Breast epithelium (tissue), 4 donors: ENCODE results near the gene TMEM9. TPM values are rescaled to one million over a fixed set of nuclear protein-coding genes. Genes with fewer than 3 reads are reported as not detected.

ENCODE experiments used
- DNase-seq, 2 donors: peaks; one replicate each; pipeline ENCODE4 v3.0.0-alpha.2; 2019; ENCODE audit warnings: low spot score in 2 of 2
- H3K27ac ChIP-seq, 2 donors: fragments of 200-600 bp; sonication (generic) in 1 of 2; one replicate each; pipeline ENCODE4 v1.5.1; 2016 to 2019; ENCODE audit warnings: mild to moderate bottlenecking in 1 of 2
- H3K27me3 ChIP-seq, 2 donors: fragments of 200-600 bp; sonication (generic) in 1 of 2; one replicate each; pipeline versions ENCODE4 v1.5.1 to v1.6.0; 2017 to 2019; ENCODE audit warnings: control low read depth in 1 of 2, mild to moderate bottlenecking in 1 of 2
- H3K36me3 ChIP-seq: fragments of 200-600 bp; one replicate; pipeline ENCODE4 v1.5.1; 2019
- H3K4me1 ChIP-seq, 2 donors: fragments of 200-600 bp; sonication (generic); one replicate each; pipeline ENCODE4 v1.5.1; 2016 to 2019; ENCODE audit warnings: control low read depth in 1 of 2
- H3K4me3 ChIP-seq, 3 donors: fragments of 200-600 bp; sonication (generic); 1 replicate in 2 of 3; 2 replicates in 1 of 3; pipeline ENCODE4 v1.5.1; 2016 to 2019; ENCODE audit warnings: mild to moderate bottlenecking in 3 of 3, moderate library complexity in 2 of 3
- H3K9me3 ChIP-seq, 2 donors: fragments of 200-600 bp; sonication (generic) in 1 of 2; one replicate each; pipeline ENCODE4 v1.5.1; 2016 to 2019; ENCODE audit warnings: control low read depth in 1 of 2
- POLR2A ChIP-seq: fragments of 450-650 bp; IDR thresholded peaks from one replicate; pipeline ENCODE4 v1.6.1; 2016; ENCODE audit warnings: antibody characterized with exemption, mild to moderate bottlenecking, moderate library complexity
- POLR2AphosphoS5 ChIP-seq, 3 donors: sonication (generic); formaldehyde crosslinking; IDR thresholded peaks; one replicate each; pipeline ENCODE4 v1.6.1; 2017; ENCODE audit warnings: antibody characterized with exemption in 3 of 3
- intact Hi-C: fragments of 100-400 bp; cut with DNase I; formaldehyde crosslinking; loops from one replicate; pipeline ENCODE4 v1.15.1; 2023; ENCODE audit warnings: low total_unique reads
- total RNA-seq, 3 donors: library from RNA; depleted of rRNA; stranded (reverse); fragments of >200 nt; gene quantifications; one replicate each; pipeline ENCODE4 v1.1.0, GENCODE V29; 2016
- TF ChIP-seq, protein P1 (sequence below), 3 donors: fragments of 450-650 bp; IDR thresholded peaks; one replicate each; pipeline ENCODE4 v1.5.1; 2016 to 2017; ENCODE audit warnings: antibody characterized with exemption in 3 of 3, mild to moderate bottlenecking in 3 of 3, moderate library complexity in 3 of 3

Gene TMEM9
- total RNA-seq, 3 donors from 2014 or later, result 48.3 to 104 (median 99.8) TPM

DNA sequence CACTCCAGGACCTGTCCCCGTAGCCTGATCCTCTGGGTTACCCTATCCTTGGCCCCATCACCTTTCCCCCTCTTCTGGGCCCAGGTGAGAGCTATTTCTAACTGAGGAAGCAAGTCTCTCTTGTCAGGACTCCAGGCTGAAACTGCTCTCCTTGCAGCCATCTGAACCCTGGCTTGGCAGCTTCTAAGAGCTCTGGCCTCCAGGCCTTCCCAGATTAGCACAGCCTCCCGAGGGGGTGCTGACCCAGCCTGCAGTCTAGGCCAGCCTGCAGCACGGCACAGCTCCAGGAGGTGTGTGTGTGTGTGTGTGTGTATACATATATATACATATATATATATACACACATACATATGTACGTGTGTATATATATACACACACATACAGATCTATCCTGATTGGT, 59.4 kb downstream of the TMEM9 start:
- Histone ChIP-seq H3K9me3 (no peaks in the 10 kb centered on the region), H3K27me3 (no peaks in the 10 kb centered on the region), H3K36me3 (no peaks in the 10 kb centered on the region), H3K4me3 (no peak overlapping the region), H3K27ac (no peak overlapping the region), H3K4me1 (no peaks in the 10 kb centered on the region)
- TF ChIP-seq POLR2A (no peak), POLR2AphosphoS5 (IDR thresholded peaks at IDR 0.05) (no peak)
- TF ChIP-seq, protein P1, sequence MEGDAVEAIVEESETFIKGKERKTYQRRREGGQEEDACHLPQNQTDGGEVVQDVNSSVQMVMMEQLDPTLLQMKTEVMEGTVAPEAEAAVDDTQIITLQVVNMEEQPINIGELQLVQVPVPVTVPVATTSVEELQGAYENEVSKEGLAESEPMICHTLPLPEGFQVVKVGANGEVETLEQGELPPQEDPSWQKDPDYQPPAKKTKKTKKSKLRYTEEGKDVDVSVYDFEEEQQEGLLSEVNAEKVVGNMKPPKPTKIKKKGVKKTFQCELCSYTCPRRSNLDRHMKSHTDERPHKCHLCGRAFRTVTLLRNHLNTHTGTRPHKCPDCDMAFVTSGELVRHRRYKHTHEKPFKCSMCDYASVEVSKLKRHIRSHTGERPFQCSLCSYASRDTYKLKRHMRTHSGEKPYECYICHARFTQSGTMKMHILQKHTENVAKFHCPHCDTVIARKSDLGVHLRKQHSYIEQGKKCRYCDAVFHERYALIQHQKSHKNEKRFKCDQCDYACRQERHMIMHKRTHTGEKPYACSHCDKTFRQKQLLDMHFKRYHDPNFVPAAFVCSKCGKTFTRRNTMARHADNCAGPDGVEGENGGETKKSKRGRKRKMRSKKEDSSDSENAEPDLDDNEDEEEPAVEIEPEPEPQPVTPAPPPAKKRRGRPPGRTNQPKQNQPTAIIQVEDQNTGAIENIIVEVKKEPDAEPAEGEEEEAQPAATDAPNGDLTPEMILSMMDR (IDR thresholded peaks at IDR 0.05), result no peak
- DNase-seq, result no peak
- intact Hi-C loops, result no loop called here

DNA sequence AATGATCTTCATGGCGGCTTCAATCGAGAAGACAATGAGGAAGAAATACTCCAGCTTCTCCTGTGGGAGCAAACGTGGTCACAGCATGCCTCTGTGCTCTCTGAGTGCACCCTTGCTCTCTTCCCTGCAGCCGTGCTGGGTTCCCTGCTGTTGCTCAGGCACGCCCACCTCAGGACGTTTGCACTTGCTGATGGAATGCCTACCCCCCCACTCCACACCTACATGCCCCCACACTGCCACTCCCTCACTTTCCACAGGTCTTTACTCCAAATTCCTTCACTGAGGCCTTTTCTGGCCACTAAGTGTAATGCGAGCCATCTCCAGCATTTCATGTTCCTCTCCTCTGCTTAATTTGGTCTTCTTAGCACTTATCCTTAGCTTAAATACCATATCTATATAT, 60.3 kb downstream of the TMEM9 start:
- intact Hi-C loops, result no loop called here
- H3K4me3 ChIP-seq, result no peak overlapping the region
- DNase-seq, result no peak
- H3K27ac ChIP-seq, result no peak overlapping the region
- H3K9me3 ChIP-seq, result no peaks in the 10 kb centered on the region
- TF ChIP-seq, protein P1 (IDR thresholded peaks at IDR 0.05), result no peak
- TF ChIP-seq POLR2AphosphoS5 (IDR thresholded peaks at IDR 0.05) (no peak), POLR2A (no peak)
- no peaks in the 10 kb centered on the region for H3K4me1 ChIP-seq
- no peaks in the 10 kb centered on the region for H3K36me3 ChIP-seq
- H3K27me3 ChIP-seq, result no peaks in the 10 kb centered on the region

DNA sequence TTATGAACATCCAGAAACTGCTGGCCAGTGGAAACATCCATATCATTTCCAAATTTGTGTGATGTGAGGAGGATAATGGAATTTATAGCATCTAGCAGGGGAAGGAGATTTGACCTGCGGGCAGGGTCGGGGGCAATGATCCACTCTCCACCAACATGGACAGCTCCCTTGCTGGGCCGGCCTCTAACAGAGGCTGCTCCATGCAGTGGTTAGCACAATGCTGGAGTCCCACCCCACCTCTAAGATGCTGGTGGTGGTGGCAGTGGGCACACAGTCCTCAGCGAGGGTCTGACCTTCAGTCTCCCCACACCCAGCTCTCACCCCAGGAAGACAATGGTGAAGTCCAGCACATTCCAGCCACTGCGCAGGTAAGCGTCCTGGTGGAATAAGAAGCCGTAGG, 60.7 kb downstream of the TMEM9 start:
- intact Hi-C loops, result no loop called here
- Histone ChIP-seq H3K36me3 (no peaks in the 10 kb centered on the region), H3K27ac (no peak overlapping the region), H3K4me3 (no peak overlapping the region), H3K27me3 (peaks cover 0 to 3% of the 10 kb centered on the region in 2 donors), H3K4me1 (no peaks in the 10 kb centered on the region), H3K9me3 (no peaks in the 10 kb centered on the region)
- TF ChIP-seq POLR2A (no peak), POLR2AphosphoS5 (IDR thresholded peaks at IDR 0.05) (no peak)
- TF ChIP-seq, protein P1 (IDR thresholded peaks at IDR 0.05), result no peak
- no peak for DNase-seq

DNA sequence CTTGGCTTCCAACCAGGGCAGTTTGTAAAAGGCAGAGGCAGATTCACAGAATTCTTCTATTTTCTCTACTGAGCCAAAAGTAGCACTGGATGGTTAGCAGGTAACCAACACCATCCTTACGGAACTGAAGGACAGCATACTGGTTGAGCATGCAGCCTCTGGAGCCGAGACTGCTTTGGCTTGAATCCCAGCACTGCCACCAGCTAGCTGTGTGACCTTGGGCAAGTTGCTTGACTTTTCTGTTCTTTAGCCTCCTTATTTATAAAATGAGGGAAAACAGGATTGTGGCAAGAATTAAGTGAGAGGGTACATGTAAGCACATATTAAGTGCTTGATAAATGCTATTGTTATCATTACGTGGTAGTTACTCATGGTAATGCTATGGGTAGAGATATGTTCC, 61.5 kb downstream of the TMEM9 start:
- no peaks in the 10 kb centered on the region for H3K4me1 ChIP-seq
- no peak overlapping the region for H3K4me3 ChIP-seq
- H3K27me3 ChIP-seq, result peaks cover 0 to 4% of the 10 kb centered on the region in 2 donors
- no peaks in the 10 kb centered on the region for H3K36me3 ChIP-seq
- DNase-seq, result no peak
- no peaks in the 10 kb centered on the region for H3K9me3 ChIP-seq
- TF ChIP-seq POLR2A, result no peak
- no peak for TF ChIP-seq POLR2AphosphoS5 (IDR thresholded peaks at IDR 0.05)
- TF ChIP-seq, protein P1 (IDR thresholded peaks at IDR 0.05), result no peak
- intact Hi-C loops, result no loop called here
- no peak overlapping the region for H3K27ac ChIP-seq

DNA sequence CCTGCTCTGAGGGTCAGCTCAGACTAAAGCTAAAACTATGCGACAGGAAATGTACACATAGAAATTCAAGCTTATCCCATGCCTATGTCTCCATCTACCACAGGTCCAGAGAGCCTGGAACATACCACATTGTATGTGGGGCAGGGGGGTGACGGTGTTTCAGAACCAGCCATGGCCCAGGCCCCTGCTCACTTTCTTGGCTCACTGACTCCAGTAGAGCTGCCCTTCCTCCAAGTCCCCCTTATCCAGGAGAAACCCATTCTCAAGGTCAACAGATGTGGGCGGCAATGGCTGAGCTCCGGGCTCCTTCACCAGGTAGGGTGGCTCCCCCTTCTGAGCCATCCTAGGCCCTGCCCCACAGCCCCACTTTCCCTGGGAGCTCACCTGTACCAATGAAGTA, 63.0 kb downstream of the TMEM9 start:
- intact Hi-C loops, result no loop called here
- Histone ChIP-seq H3K27ac (no peak overlapping the region), H3K27me3 (peaks cover 0 to 4% of the 10 kb centered on the region in 2 donors), H3K36me3 (no peaks in the 10 kb centered on the region), H3K4me3 (no peak overlapping the region), H3K9me3 (no peaks in the 10 kb centered on the region), H3K4me1 (no peaks in the 10 kb centered on the region)
- no peak for DNase-seq
- TF ChIP-seq, protein P1 (IDR thresholded peaks at IDR 0.05), result no peak
- TF ChIP-seq POLR2AphosphoS5 (IDR thresholded peaks at IDR 0.05) (no peak), POLR2A (no peak)
